Measurements from ENCODE around the gene ATP6V1C2.
"Not testable (repeated sequence)": the region's sequence is repeated elsewhere in the genome, so short reads cannot be mapped to it uniquely, and the experiment has no call there.

Gene ATP6V1C2

DNA sequence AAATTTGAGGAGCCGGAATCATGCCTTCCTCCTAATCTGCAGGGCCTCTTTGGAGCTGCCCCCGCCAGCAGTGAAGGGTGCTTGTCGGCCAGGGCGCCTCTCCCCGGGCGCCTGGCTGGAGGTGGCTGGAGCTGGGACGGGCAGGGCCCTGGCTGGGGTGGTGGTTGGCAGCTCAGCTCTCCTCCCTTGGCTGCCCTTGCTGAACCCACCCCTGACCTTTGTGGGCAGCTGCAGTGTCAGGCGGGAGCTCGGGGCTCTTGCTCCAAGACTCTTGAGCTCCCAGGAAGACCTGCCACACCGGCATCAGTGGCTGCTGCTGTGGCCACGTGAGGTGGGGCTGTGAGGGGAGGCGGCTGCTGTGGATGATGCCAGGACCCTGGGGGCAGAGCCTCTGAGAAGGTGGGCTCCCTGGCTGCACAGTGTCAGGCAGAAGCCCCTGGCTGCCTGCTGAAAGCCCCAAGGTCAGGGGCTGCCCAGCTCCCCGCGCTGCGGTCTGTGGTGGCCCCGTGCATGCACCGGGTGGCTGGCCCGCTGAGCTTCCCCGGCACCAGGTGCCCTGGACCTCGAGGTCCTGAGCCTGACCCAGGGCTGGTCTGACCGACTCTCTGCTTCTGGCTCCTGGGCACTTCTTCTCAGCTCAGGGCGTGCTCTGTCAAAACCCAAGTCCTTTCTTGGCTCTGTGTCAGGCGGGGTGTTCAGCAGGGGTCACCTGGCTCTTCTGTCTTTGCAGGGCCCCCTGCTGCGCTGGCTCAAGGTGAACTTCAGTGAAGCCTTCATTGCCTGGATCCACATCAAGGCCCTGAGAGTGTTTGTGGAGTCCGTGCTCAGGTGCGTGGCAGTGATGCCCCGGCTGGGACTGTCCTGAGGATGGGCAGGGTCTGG lies 56.7 kb downstream of the ATP6V1C2 start:
- no peak for FAIRE-seq
- DNase-seq (ENCODE audit: insufficient read length, low spot score), result no peak
- no peak for TF ChIP-seq POLR2A (IDR thresholded peaks at IDR 0.05; ENCODE audit: low read depth, low read length)

DNA sequence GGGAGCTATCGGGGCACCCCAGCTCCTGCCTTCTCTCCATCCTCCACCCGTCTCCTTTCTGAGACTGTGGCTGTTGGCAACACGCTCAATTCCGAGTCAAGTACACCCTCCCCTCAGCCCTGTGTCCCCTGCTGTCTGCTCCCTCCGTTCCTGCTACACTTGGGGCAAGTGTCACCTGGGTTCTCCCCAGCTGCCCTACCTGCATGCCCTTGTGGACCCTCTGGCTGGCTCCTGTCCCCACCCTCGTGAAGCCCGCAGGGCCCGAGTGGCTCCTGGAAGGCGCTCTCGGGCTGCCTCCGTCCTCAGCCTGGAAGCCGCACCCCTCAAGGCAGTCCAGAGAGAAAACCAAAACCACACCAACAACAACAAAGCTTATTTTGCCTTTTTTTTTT lies 57.3 kb downstream of the ATP6V1C2 start:
- TF ChIP-seq POLR2A (IDR thresholded peaks at IDR 0.05; ENCODE audit: low read depth, low read length), result no peak
- FAIRE-seq, result no peak

DNA sequence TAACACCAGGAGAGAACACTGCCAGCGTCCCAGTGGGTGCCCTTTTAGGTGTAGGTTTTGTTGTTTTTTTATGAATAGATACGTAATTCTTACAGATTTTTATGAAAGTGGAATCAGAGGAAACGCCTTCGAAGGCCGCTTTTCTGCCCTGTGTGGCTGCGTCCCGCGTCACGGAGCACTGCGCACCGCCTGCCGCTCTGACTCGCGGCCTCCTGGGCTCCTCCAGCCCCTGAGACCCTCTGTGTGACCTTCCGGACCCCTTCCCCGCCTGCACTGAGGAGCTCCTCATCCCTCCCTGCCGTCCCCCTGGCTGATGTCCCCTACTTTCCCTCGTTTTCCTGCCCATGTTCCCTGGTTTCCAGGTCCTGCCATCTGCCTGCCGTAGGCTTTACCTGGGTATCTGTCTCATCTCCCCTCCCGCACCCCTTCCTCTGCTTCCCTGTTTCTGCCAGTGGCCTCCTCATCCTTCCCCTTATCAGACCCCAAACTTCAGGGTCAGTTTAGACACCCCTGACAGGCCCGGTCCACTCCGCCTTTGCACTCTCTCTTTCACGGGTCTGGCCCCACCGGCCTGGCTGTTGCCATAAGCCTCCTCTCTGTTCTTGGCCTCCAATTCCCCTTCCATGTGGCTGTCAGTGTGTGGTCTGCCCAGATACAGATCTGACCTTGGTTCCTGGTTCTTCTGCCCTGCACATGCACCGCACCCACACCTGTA lies 58.5 kb downstream of the ATP6V1C2 start:
- DNase-seq (ENCODE audit: insufficient read length, low spot score), result no peak
- TF ChIP-seq POLR2A (IDR thresholded peaks at IDR 0.05; ENCODE audit: low read depth, low read length), result no peak
- FAIRE-seq, result no peak

More for the DNA sequence above, 57.3 kb downstream of the ATP6V1C2 start:
- DNase-seq (ENCODE audit: insufficient read length, low spot score), result no peak

DNA sequence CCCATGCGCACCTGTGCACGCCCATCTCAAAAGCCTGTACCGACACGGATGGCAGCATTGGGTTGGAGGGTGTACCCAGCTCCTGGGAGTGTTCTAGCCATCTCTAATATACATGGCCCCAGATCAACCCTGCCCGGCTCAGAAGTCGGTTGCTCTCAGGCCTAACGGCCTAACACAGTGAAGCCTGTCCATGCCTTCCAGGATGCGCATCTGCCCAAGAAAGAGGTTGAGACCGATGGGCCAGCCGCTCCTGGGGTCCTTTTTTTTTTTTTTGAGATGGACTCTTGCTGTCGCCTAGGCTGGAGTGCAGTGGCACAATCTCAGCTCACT lies 59.0 kb downstream of the ATP6V1C2 start:
- no peak for FAIRE-seq
- DNase-seq (ENCODE audit: insufficient read length, low spot score), result no peak
- TF ChIP-seq POLR2A (IDR thresholded peaks at IDR 0.05; ENCODE audit: low read depth, low read length), result no peak

DNA sequence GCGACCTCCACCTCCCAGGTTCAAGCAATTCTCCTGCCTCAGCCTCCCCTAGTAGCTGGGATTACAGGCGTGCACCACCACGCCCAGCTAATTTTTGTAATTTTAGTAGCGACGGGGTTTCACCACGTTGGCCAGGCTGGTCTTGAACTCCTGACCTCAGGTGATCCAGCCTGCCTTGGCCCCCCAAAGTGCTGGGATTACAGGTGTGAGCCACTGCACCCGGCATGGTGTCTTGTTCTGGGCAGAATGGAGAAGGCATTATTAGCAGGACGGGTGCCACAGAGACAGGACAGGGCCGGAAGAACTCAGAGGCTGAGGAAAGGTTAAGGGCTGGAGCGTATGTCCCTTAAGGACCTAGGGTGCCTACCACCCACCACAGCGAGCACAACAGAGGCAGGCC lies 59.4 kb downstream of the ATP6V1C2 start:
- not testable (repeated sequence) for FAIRE-seq

DNA sequence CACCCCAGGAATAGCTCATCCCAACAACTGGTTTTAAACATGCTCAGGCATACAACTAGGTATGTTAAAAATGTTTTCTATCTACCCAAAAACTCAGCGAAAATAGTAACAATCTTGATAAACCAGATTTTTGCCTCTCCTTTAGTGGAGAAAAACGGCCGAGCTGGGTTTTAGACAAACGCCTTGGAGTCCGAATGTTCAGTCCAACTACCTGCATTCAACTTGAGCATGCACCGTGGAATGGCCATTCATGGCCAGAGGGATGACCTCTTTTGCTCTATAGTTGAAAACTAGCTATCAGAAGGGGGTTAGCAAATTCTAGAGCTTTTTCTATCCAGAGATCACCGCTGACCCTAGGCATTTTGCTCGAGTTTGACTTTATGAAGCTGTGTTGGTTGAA lies 60.3 kb downstream of the ATP6V1C2 start:
- TF ChIP-seq POLR2A (IDR thresholded peaks at IDR 0.05; ENCODE audit: low read depth, low read length), result no peak
- FAIRE-seq (no peak), DNase-seq (ENCODE audit: insufficient read length, low spot score) (no peak)

More for the DNA sequence above, 59.4 kb downstream of the ATP6V1C2 start:
- DNase-seq (ENCODE audit: insufficient read length, low spot score), result not testable (repeated sequence)

DNA sequence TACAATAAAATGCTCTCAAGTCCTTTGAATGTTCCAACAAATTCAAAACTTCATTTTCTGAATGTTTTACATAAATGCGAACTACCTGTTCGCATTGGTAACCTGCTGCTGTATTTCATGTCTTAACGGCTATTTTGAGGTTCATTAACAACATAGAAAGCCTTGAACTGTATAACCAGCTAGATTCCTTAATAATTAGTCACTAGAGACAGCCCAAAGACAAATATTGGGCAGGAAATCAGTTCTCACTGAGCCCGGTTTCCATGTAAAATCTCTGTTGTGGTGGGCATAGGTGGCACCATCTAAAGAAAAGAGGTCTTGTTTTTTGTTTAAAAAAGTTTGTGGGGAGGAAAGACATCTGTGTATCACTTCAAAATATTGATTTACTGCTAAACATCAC lies 62.0 kb downstream of the ATP6V1C2 start:
- TF ChIP-seq POLR2A (IDR thresholded peaks at IDR 0.05; ENCODE audit: low read depth, low read length), result no peak
- DNase-seq (ENCODE audit: insufficient read length, low spot score) (no peak), FAIRE-seq (no peak)

DNA sequence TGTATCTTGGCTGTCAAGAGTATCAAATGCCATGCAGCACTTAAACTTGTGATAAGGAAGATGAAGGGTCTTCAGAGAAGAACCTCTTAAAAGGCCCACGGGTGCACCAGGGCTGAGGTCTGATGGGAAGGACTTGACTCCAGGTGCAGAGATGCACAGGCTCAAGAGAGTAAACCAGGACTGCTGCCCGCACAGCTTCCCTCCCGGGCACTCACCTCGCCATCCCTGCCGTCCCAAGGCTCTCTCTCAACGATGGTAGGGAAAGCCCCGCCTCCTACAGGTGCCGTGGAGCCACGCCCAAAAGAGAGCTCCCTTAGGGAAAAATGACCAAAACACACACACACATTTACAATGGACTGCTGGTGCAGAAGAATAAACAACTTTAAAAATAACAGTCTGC lies 63.3 kb downstream of the ATP6V1C2 start:
- no peak for DNase-seq (ENCODE audit: insufficient read length, low spot score)
- FAIRE-seq, result no peak
- TF ChIP-seq POLR2A (IDR thresholded peaks at IDR 0.05; ENCODE audit: low read depth, low read length), result no peak

DNA sequence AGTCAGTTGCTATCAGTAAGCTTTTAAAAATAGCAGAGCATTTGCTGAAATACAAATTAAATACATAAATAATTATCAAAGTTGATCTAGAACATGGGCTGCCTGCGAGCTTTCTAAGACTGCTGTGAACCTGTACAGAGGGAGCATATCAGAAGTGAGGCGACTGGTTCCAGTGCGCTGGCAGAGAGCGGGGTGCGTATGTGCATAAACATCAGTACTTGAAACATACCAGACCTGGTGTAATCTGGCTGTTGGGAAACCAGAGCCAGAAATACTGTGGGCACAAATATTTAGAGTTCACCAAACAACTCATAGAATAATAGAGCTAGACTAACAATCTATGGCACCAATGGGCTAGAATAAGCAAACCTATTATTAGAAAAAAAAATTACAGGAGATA lies 63.8 kb downstream of the ATP6V1C2 start:
- FAIRE-seq (no peak), DNase-seq (ENCODE audit: insufficient read length, low spot score) (no peak)
- no peak for TF ChIP-seq POLR2A (IDR thresholded peaks at IDR 0.05; ENCODE audit: low read depth, low read length)

DNA sequence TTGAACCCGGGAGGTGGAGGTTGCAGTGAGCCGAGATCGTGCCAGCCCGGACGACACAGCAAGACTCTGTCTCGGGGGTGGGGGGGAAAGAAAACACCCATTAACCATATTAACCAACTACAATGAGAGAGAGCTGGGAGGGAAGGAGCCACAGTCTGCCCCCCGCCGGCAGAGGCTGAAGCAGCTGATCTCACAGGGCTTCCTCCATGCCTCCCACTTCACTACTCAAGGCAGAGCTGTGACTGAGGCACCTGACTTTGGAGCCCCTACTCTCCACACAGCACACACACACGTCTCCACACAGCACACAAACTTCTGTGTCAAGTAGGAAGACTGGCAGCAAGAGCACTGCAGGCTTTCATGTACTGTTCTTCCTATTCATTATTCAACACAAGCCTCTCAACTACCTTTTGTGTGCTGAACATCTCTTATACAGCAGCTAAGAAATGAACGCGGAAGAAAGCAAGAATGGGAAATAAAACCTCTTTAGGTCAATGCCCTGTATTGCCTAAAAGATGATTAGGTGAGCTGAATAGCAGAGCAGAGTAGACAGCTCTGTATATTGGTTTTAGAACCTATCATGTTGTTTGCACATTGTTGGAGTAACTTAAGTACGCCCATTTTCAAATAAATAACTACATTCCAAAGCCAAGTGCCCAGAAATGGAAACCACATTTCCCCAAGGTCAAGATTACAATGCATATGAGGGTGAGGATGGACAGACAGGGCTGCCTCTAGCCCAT lies 65.0 kb downstream of the ATP6V1C2 start:
- TF ChIP-seq POLR2A (IDR thresholded peaks at IDR 0.05; ENCODE audit: low read depth, low read length), result no peak
- DNase-seq (ENCODE audit: insufficient read length, low spot score) (no peak), FAIRE-seq (no peak)

DNA sequence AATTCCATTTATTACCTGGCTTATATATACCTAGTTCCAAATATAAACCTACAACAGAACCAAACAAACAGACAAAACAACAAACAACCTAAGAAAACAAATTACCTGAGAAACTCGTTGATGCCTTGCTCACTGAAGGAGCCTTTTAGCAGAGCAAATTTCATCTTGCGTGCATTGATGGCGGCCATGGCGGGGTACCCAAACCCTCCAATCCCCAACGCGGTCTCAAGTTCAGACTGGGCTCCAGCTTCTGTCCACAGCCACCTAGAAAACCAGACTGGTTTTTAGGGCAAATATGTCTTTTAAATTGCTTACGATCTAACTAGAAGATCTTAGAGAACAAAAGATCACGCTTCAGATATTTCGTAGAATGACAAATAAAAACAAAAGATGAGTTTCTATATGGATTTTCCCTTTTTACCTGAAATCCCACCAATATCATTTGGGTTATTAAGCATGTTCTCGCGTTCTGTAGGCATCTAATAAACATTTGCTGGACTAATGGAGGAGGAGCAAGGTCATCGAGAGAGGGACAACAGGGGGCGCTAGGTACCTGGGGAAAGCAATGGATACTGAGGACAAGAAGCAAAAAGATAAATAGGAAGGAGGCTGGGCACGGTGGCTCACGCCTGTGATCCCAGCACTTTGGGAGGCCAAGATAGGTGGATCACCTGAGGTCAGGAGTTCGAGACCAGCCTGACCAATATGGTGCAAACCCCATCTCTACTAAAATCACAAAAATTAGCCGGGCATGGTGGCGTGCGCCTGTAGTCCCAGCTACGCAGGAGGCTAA lies 65.9 kb downstream of the ATP6V1C2 start:
- DNase-seq (ENCODE audit: insufficient read length, low spot score) (no peak), FAIRE-seq (no peak)
- no peak for TF ChIP-seq POLR2A (IDR thresholded peaks at IDR 0.05; ENCODE audit: low read depth, low read length)

DNA sequence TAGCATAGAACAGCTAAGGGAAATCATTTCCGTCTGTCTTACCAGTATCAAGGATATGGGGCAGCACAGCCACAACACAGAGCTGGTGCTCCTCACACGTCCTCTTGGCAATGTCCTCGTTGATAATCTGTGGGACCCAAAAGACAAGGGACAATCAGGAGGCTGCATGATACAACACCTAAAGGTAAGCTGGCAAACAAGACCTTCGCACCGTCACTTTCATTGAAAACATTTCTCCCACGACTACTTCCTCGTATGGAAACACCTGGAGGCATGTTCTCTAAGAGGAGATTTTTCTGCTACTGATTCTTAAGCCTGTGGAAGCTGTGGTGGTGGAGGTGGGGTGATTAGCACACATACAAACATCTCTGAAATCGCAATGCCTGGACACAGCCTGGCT lies 67.4 kb downstream of the ATP6V1C2 start:
- FAIRE-seq (no peak), DNase-seq (ENCODE audit: insufficient read length, low spot score) (no peak)
- no peak for TF ChIP-seq POLR2A (IDR thresholded peaks at IDR 0.05; ENCODE audit: low read depth, low read length)

DNA sequence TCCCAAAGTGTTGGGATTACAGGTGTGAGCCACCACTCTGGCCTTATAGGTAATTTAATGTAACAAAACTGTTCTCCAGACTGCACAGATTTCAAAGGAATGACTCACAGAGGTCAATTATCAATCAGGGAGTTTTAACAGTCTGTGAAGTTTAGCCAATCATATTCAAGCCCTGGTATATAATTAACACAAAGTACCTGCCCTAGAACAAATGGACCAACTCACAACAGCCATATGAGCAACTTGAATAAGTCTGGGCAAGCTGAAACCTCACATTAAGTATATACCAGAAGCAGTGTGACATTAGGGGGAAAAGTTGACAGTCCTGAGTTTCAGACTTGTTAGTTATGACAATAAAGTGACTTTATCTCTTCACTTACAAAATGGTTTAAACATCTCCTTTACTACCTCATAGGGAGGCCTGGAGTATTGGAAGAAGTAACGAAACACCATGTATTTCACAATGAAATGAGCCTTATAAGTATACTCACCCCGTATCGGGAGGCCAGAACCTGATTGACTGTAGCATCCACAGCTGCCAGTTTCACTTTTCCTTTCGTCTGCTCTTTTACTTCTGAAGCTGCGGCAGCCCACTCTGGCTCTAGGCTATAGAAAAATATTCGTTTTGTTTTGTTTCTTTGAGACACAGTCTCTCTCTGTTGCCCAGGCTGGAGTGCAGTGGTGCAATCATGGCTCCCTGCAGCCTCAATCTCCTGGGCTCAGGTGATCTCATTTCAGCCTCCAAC lies 69.0 kb downstream of the ATP6V1C2 start:
- TF ChIP-seq POLR2A (IDR thresholded peaks at IDR 0.05; ENCODE audit: low read depth, low read length), result no peak
- FAIRE-seq (no peak), DNase-seq (ENCODE audit: insufficient read length, low spot score) (no peak)

Measured in H54 (cell line).